ENCODE data around the gene ZNF618.

Gene ZNF618

DNA sequence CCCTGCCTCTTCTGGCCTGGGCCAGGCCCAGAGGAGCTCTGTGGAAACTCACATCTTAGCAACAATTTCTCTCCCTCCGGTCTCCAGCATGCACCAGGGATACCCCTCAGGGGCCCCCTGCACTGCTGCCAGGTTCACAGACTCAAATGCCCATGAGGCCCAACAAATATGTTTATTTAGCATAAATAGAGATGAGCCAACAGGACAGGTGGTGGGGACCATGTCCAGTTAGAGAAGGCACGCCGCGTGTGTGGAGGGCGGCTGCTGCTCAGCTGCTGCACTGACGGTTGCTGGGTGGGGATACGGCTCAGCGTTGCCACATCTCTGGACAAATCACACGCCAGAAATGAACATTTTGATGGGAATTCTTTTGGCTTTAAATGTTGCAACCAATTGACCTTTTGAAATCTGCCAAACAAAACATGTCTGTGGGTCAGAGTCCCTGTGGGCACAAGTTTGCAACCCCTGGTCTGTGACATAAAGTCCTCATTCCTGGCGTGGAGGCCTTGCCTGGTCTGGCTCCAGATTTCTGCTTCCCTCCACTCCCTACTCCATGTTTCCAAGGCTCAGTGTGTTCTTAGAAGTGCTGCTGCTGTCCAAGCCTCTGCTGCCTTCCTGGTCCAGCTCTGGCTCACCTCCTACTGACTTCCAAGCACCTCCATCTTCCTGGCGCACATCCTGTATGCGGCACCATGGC is 113.1 kb downstream of the ZNF618 start:
- TF ChIP-seq, protein P1, sequence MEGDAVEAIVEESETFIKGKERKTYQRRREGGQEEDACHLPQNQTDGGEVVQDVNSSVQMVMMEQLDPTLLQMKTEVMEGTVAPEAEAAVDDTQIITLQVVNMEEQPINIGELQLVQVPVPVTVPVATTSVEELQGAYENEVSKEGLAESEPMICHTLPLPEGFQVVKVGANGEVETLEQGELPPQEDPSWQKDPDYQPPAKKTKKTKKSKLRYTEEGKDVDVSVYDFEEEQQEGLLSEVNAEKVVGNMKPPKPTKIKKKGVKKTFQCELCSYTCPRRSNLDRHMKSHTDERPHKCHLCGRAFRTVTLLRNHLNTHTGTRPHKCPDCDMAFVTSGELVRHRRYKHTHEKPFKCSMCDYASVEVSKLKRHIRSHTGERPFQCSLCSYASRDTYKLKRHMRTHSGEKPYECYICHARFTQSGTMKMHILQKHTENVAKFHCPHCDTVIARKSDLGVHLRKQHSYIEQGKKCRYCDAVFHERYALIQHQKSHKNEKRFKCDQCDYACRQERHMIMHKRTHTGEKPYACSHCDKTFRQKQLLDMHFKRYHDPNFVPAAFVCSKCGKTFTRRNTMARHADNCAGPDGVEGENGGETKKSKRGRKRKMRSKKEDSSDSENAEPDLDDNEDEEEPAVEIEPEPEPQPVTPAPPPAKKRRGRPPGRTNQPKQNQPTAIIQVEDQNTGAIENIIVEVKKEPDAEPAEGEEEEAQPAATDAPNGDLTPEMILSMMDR (IDR thresholded peaks at IDR 0.05; ENCODE audit: low read depth, low read length, missing control alignments) = no peak
- no peak for DNase-seq (ENCODE audit: low read depth)
- no peak overlapping the region for H3K4me3 ChIP-seq (ENCODE audit: low read depth, low read length)

GRCh38 chr9:113989714-113990569 is 113.8 kb downstream of the ZNF618 start:
- TF ChIP-seq, protein P1 (IDR thresholded peaks at IDR 0.05; ENCODE audit: low read depth, low read length, missing control alignments) = no peak
- no peak for DNase-seq (ENCODE audit: low read depth)
- no peak overlapping the region for H3K4me3 ChIP-seq (ENCODE audit: low read depth, low read length)

GRCh38 chr9:113990570-113990907 is 114.4 kb downstream of the ZNF618 start:
- DNase-seq (ENCODE audit: low read depth) = no peak
- TF ChIP-seq, protein P1 (IDR thresholded peaks at IDR 0.05; ENCODE audit: low read depth, low read length, missing control alignments) = no peak
- no peak overlapping the region for H3K4me3 ChIP-seq (ENCODE audit: low read depth, low read length)

GRCh38 chr9:113990975-113991471 is 114.9 kb downstream of the ZNF618 start:
- TF ChIP-seq, protein P1 (IDR thresholded peaks at IDR 0.05; ENCODE audit: low read depth, low read length, missing control alignments) = no peak
- no peak overlapping the region for H3K4me3 ChIP-seq (ENCODE audit: low read depth, low read length)
- DNase-seq (ENCODE audit: low read depth) = no peak

DNA sequence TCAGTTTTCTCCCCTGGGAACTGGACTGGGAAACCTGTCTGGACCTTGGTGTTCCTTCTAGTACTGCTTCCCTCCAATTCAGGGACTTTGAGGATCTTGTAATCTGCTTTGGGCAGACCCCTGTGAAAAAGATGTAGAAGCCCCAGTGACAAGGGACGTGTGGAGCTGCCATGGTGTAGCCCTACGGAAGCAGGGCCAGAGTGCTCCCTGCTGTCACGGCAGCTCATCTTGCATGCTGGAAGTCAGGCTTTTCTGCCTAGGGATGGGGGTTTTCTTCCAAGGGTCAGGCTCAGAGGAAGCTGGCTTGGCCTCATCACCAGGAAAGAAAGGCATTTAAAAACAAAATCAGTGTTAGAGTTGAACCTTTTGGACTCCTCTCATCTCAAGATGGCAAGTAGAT is 115.6 kb downstream of the ZNF618 start:
- TF ChIP-seq, protein P1 (IDR thresholded peaks at IDR 0.05; ENCODE audit: low read depth, low read length, missing control alignments) = no peak
- no peak for DNase-seq (ENCODE audit: low read depth)
- no peak overlapping the region for H3K4me3 ChIP-seq (ENCODE audit: low read depth, low read length)

DNA sequence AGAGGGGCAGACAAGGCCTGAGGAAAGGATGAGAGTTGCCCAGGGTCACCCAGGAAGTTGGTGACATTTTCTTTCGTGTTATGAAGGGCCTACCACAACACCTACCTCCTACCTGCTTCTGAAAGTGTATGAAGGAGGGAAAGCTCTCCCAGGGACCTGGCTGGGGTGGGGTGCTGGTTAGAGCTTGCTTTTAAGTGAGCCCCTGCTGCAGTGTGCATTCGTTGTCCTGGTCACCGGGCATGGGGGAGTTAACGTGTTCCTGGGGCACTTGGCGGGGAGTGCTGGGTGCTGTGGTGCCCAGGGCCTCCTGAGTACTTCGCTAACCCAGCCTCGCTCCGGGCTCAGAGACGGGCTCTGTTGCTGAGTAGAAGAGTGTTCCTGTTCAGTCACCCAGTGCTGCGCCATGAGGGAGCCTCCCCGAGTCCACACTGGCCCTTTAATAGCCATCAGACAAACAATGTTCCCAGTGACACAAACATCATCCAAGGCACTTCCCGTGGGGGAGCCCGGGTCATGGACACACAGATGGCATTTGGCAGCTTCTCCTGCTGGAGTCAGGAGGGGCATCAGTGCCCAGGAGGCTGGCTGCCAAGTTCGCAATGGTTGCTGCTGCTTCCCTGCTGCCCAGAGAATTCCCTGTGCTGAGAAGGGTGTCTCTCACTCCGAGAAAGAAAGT is 116.3 kb downstream of the ZNF618 start:
- DNase-seq (ENCODE audit: low read depth) = no peak
- TF ChIP-seq, protein P1 (IDR thresholded peaks at IDR 0.05; ENCODE audit: low read depth, low read length, missing control alignments) = no peak
- no peak overlapping the region for H3K4me3 ChIP-seq (ENCODE audit: low read depth, low read length)

Data from GM12864 (cell line).